SK-N-SH (cell line): ENCODE data around the gene CSHL1. TPM values are rescaled to one million over a fixed set of nuclear protein-coding genes. Genes with fewer than 3 reads are reported as not detected.

Experiments used
- CTCF ChIA-PET: fragments of 300-600, 350-600 bp; formaldehyde crosslinking; extraction: SDS; loops from one replicate; lab custom pipeline; 2021; lab: Yijun Ruan, JAX
- POLR2A ChIA-PET: fragments of 350-600 bp; sonication (Branson Sonifier 250); formaldehyde crosslinking; extraction: SDS; loops from one replicate; lab custom pipeline; 2020; ENCODE audit warnings: antibody characterized with exemption, inconsistent platforms; lab: Yijun Ruan, JAX
- DNase-seq: peaks from one replicate; pipeline ENCODE4 v3.0.0; 2012
- H2AFZ ChIP-seq: fragments of 200-600 bp; sonication (generic); 2 replicates; pipeline ENCODE4 v1.8.1; 2016; ENCODE audit warnings: antibody characterized with exemption, mild to moderate bottlenecking, low read depth
- H3F3A ChIP-seq: fragments of 200-600 bp; sonication (generic); replicated peaks from 2 replicates; pipeline ENCODE3; 2016; ENCODE audit warnings: antibody characterized with exemption, mild to moderate bottlenecking; ENCODE audit not compliant: insufficient read depth
- H3K27ac ChIP-seq, 2 experiments: fragments of 200-500 bp in 1 of 2; fragments of 200-600 bp in 1 of 2; sonication (Bioruptor generic) in 1 of 2; sonication (generic), shearing (Covaris generic) in 1 of 2; 2 replicates each; pipeline versions ENCODE4 v1.5.1 to v1.6.1; 2014 to 2016; ENCODE audit warnings: low read depth in 2 of 2, inconsistent platforms in 1 of 2, low read length in 1 of 2, mild to moderate bottlenecking in 1 of 2, mixed read lengths in 1 of 2
- H3K27me3 ChIP-seq: fragments of 200-600 bp; sonication (generic), shearing (Covaris generic); 2 replicates; pipeline ENCODE4 v1.6.1; 2016; ENCODE audit warnings: mixed run types; ENCODE audit not compliant: insufficient read depth
- H3K36me3 ChIP-seq, 2 experiments: fragments of 200-500 bp in 1 of 2; fragments of 200-600 bp in 1 of 2; sonication (Bioruptor generic) in 1 of 2; sonication (generic) in 1 of 2; replicated peaks in 1 of 2; 2 replicates each; pipeline versions ENCODE3 to v1.5.1; 2014 to 2016; ENCODE audit warnings: low read length in 1 of 2, mild to moderate bottlenecking in 1 of 2; ENCODE audit not compliant: insufficient read depth in 2 of 2, control insufficient read depth in 1 of 2
- H3K4me1 ChIP-seq, 2 experiments: fragments of 200-500 bp in 1 of 2; fragments of 200-600 bp in 1 of 2; sonication (Bioruptor generic) in 1 of 2; sonication (generic), shearing (Covaris generic) in 1 of 2; 2 replicates each; pipeline versions ENCODE4 v1.5.1 to v1.6.1; 2014 to 2016; ENCODE audit warnings: low read depth in 1 of 2, low read length in 1 of 2, mixed run types in 1 of 2; ENCODE audit not compliant: insufficient read depth in 2 of 2, control insufficient read depth in 1 of 2
- H3K4me2 ChIP-seq: fragments of 200-600 bp; sonication (generic), shearing (Covaris generic); 2 replicates; pipeline ENCODE4 v1.6.1; 2017; ENCODE audit warnings: mixed run types
- H3K4me3 ChIP-seq, 2 experiments: fragments of 200-500 bp in 1 of 2; fragments of 200-600 bp in 1 of 2; sonication (Bioruptor generic) in 1 of 2; sonication (generic), shearing (Covaris generic) in 1 of 2; 2 replicates each; pipeline versions ENCODE4 v1.5.1 to v1.8.1; 2014 to 2016; ENCODE audit warnings: low read depth in 2 of 2, inconsistent platforms in 1 of 2, low read length in 1 of 2, mild to moderate bottlenecking in 1 of 2, mixed read lengths in 1 of 2, moderate library complexity in 1 of 2
- H3K79me2 ChIP-seq: fragments of 200-600 bp; sonication (generic); 2 replicates; pipeline ENCODE4 v1.8.1; 2017; ENCODE audit warnings: mild to moderate bottlenecking; ENCODE audit not compliant: insufficient read depth
- H3K9ac ChIP-seq: fragments of 200-600 bp; sonication (generic); 2 replicates; pipeline ENCODE4 v1.6.1; 2017; ENCODE audit warnings: mixed run types
- H3K9me2 ChIP-seq: fragments of 200-600 bp; sonication (generic); 2 replicates; pipeline ENCODE4 v1.6.1; 2017; ENCODE audit warnings: mixed run types
- H3K9me3 ChIP-seq: fragments of 200-600 bp; sonication (generic); 2 replicates; pipeline ENCODE4 v1.6.1; 2017; ENCODE audit warnings: mixed run types, mild to moderate bottlenecking, moderate library complexity
- H4K20me1 ChIP-seq: fragments of 200-600 bp; sonication (generic); 2 replicates; pipeline ENCODE4 v1.6.1; 2017; ENCODE audit warnings: mild to moderate bottlenecking, mixed run types; ENCODE audit not compliant: insufficient read depth
- CHD2 ChIP-seq: fragments of 150-350 bp; IDR thresholded peaks from 2 replicates; pipeline ENCODE4 v1.6.1; 2018; ENCODE audit warnings: low read length; ENCODE audit not compliant: partially characterized antibody
- ELF1 ChIP-seq: IDR thresholded peaks from 2 replicates; pipeline ENCODE4 v1.4.0; 2012
- FOXJ3 ChIP-seq: sonication (generic); formaldehyde crosslinking; IDR thresholded peaks from 2 replicates; pipeline ENCODE4 v1.5.1; 2020; ENCODE audit warnings: mild to moderate bottlenecking, missing genetic modification reagents
- FOXM1 ChIP-seq: IDR thresholded peaks from 2 replicates; pipeline ENCODE4 v1.4.0; 2012; ENCODE audit warnings: low read depth, mild to moderate bottlenecking
- GABPA ChIP-seq: IDR thresholded peaks from 2 replicates; pipeline ENCODE4 v1.4.0; 2012; ENCODE audit warnings: low read depth, mild to moderate bottlenecking
- GATA2 ChIP-seq: sonication (generic); formaldehyde crosslinking; IDR thresholded peaks from 2 replicates; pipeline ENCODE4 v1.5.0; 2020; ENCODE audit warnings: mild to moderate bottlenecking, missing genetic modification reagents
- IRF3 ChIP-seq: fragments of 150-350 bp; IDR thresholded peaks from 2 replicates; pipeline ENCODE4 v1.6.1; 2016; ENCODE audit warnings: mild to moderate bottlenecking, low read depth, low read length
- JUND ChIP-seq: IDR thresholded peaks from 2 replicates; pipeline ENCODE4 v1.4.0; 2012
- MXI1 ChIP-seq: IDR thresholded peaks from 2 replicates; pipeline ENCODE4 v1.6.1; 2012; ENCODE audit warnings: mild to moderate bottlenecking, low read depth, low read length, improper control_type of control experiment
- NFIC ChIP-seq: IDR thresholded peaks from 2 replicates; pipeline ENCODE4 v1.4.0; 2012; ENCODE audit warnings: borderline replicate concordance
- RAD21 ChIP-seq: IDR thresholded peaks from 2 replicates; pipeline ENCODE4 v1.6.1; 2012; ENCODE audit warnings: mild to moderate bottlenecking, low read length
- RFX5 ChIP-seq: IDR thresholded peaks from 2 replicates; pipeline ENCODE4 v1.6.1; 2012; ENCODE audit warnings: mild to moderate bottlenecking, improper control_type of control experiment, low read length
- RXRA ChIP-seq: IDR thresholded peaks from 2 replicates; pipeline ENCODE4 v1.4.0; 2012; ENCODE audit warnings: low read depth, mild to moderate bottlenecking, borderline replicate concordance
- SIN3A ChIP-seq: IDR thresholded peaks from 2 replicates; pipeline ENCODE4 v1.6.1; 2012; ENCODE audit warnings: low read depth, mild to moderate bottlenecking, low read length, moderate library complexity, borderline replicate concordance
- SMC3 ChIP-seq: IDR thresholded peaks from 2 replicates; pipeline ENCODE4 v1.6.1; 2012; ENCODE audit warnings: low read depth, low read length, improper control_type of control experiment
- TAF1 ChIP-seq: IDR thresholded peaks from 2 replicates; pipeline ENCODE4 v1.6.1; 2012; ENCODE audit warnings: low read depth, mild to moderate bottlenecking, low read length, moderate library complexity, borderline replicate concordance
- TCF12 ChIP-seq: IDR thresholded peaks from 2 replicates; pipeline ENCODE4 v1.4.0; 2012
- USF2 ChIP-seq: fragments of 150-350 bp; IDR thresholded peaks from 2 replicates; pipeline ENCODE4 v1.6.1; 2017; ENCODE audit warnings: antibody characterized with exemption, low read length, low read depth, borderline replicate concordance
- YY1 ChIP-seq: IDR thresholded peaks from 2 replicates; pipeline ENCODE4 v1.4.0; 2012; ENCODE audit warnings: low read depth, mild to moderate bottlenecking
- WGBS: methylation state at CpG from one replicate; pipeline ENCODE4 v1.1.6; 2017; ENCODE audit warnings: low lambda C conversion rate; 5-methylcytosine and 5-hydroxymethylcytosine counted together
- polyA plus RNA-seq, 3 experiments: library from polyadenylated mRNA; depleted of rRNA; stranded (reverse); fragments of >200 nt; gene quantifications; 2 replicates each; pipeline ENCODE4 v1.2.3, GENCODE V29; 2012
- TF ChIP-seq, protein P1 (sequence below): IDR thresholded peaks from 2 replicates; pipeline ENCODE4 v1.4.0; 2012; ENCODE audit warnings: low read depth, borderline replicate concordance
- TF ChIP-seq, protein P2 (sequence below): IDR thresholded peaks from 2 replicates; pipeline ENCODE4 v1.4.0; 2012; ENCODE audit warnings: low read depth
- TF ChIP-seq, protein P3 (sequence below): IDR thresholded peaks from 2 replicates; pipeline ENCODE4 v1.4.0; 2012; ENCODE audit warnings: low read depth, borderline replicate concordance

The CSHL1 gene
- polyA plus RNA-seq, 1 of the 3 experiments (the other 2 are of a cell fraction), result not detected

GRCh38 chr17:63948521-63948920 lies 37.5 kb upstream of the CSHL1 start:
- no peaks in the 10 kb centered on the region for H3K79me2 ChIP-seq
- no peak overlapping the region for H2AFZ ChIP-seq
- no peak overlapping the region for H3K27ac ChIP-seq
- peaks cover 6% of the 10 kb centered on the region; the same call in 1 of the 2 replicates for H3K27me3 ChIP-seq
- TF ChIP-seq IRF3 (no peak), SMC3 (no peak), RAD21 (no peak), RFX5 (no peak), FOXJ3 (no peak), FOXM1 (no peak)
- 78% methylated on average over 9 of the region's 9 CpGs for WGBS
- ChIA-PET POLR2A (no interaction called here), CTCF (interaction anchor here (1.0 to 6.8 kb wide), 4 partner anchors 30 to 373 kb away, joined by 3 to 63 read pairs (median 17); partner anchors contain the start of genes CSHL1 and GH1)
- no peaks in the 10 kb centered on the region for H3K9me3 ChIP-seq
- no peaks in the 10 kb centered on the region for H3K9me2 ChIP-seq
- no peak overlapping the region for H3K4me2 ChIP-seq
- no peak overlapping the region for H3K4me3 ChIP-seq
- no peaks in the 10 kb centered on the region for H3K4me1 ChIP-seq
- no peaks in the 10 kb centered on the region for H4K20me1 ChIP-seq
- H3K9ac ChIP-seq, result no peak overlapping the region
- no peaks in the 10 kb centered on the region for H3K36me3 ChIP-seq
- no peaks in the 10 kb centered on the region for H3F3A ChIP-seq
- no peak for DNase-seq

GRCh38 chr17:63947711-63948330 lies 36.8 kb upstream of the CSHL1 start:
- no peak overlapping the region for H3K4me2 ChIP-seq
- no peaks in the 10 kb centered on the region for H3F3A ChIP-seq
- H3K4me1 ChIP-seq, result no peaks in the 10 kb centered on the region
- H2AFZ ChIP-seq, result no peak overlapping the region
- no peak overlapping the region for H3K9ac ChIP-seq
- no peak overlapping the region for H3K4me3 ChIP-seq
- H3K27ac ChIP-seq, result no peak overlapping the region
- POLR2A ChIA-PET, result no interaction called here
- CTCF ChIA-PET, result interaction anchor here (1.0 to 3.3 kb wide), 17 partner anchors 11 to 186 kb away, joined by 4 to 69 read pairs (median 13); partner anchors contain the start of genes CD79B, CSHL1, GH1 and GH2
- no peak for TF ChIP-seq YY1
- no peak for TF ChIP-seq USF2
- TF ChIP-seq GATA2 (CRISPR knock-in tag), result no peak
- TF ChIP-seq SIN3A, result no peak
- TF ChIP-seq SMC3, result no peak
- TF ChIP-seq FOXM1, result no peak
- TF ChIP-seq CHD2, result no peak
- no peak for TF ChIP-seq TCF12
- TF ChIP-seq IRF3, result no peak
- TF ChIP-seq RAD21, result no peak
- TF ChIP-seq, protein P1, sequence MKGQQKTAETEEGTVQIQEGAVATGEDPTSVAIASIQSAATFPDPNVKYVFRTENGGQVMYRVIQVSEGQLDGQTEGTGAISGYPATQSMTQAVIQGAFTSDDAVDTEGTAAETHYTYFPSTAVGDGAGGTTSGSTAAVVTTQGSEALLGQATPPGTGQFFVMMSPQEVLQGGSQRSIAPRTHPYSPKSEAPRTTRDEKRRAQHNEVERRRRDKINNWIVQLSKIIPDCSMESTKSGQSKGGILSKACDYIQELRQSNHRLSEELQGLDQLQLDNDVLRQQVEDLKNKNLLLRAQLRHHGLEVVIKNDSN, result no peak
- TF ChIP-seq, protein P2, sequence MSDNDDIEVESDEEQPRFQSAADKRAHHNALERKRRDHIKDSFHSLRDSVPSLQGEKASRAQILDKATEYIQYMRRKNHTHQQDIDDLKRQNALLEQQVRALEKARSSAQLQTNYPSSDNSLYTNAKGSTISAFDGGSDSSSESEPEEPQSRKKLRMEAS, result no peak
- TF ChIP-seq MXI1, result no peak
- TF ChIP-seq TAF1, result no peak
- TF ChIP-seq, protein P3, sequence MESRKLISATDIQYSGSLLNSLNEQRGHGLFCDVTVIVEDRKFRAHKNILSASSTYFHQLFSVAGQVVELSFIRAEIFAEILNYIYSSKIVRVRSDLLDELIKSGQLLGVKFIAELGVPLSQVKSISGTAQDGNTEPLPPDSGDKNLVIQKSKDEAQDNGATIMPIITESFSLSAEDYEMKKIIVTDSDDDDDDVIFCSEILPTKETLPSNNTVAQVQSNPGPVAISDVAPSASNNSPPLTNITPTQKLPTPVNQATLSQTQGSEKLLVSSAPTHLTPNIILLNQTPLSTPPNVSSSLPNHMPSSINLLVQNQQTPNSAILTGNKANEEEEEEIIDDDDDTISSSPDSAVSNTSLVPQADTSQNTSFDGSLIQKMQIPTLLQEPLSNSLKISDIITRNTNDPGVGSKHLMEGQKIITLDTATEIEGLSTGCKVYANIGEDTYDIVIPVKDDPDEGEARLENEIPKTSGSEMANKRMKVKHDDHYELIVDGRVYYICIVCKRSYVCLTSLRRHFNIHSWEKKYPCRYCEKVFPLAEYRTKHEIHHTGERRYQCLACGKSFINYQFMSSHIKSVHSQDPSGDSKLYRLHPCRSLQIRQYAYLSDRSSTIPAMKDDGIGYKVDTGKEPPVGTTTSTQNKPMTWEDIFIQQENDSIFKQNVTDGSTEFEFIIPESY, result no peak
- no peak for TF ChIP-seq NFIC
- no peak for TF ChIP-seq RXRA
- TF ChIP-seq JUND, result no peak
- TF ChIP-seq GABPA, result no peak
- TF ChIP-seq ELF1, result no peak
- no peaks in the 10 kb centered on the region for H3K9me3 ChIP-seq
- H3K36me3 ChIP-seq, result no peaks in the 10 kb centered on the region
- H3K79me2 ChIP-seq, result no peaks in the 10 kb centered on the region
- DNase-seq, result no peak
- 79% methylated on average over 18 of the region's 18 CpGs for WGBS
- H3K27me3 ChIP-seq, result peaks cover 4% of the 10 kb centered on the region; the same call in 1 of the 2 replicates
- no peaks in the 10 kb centered on the region for H4K20me1 ChIP-seq
- H3K9me2 ChIP-seq, result no peaks in the 10 kb centered on the region
